Astrocyte of the cerebellum (primary cell): ENCODE measurements around the gene SNX15.

Source experiments
- DNase-seq: peaks from one replicate; pipeline ENCODE4 v3.0.0-alpha.2; 2011; ENCODE audit warnings: low read depth
- H3K4me3 ChIP-seq: 2 replicates; pipeline ENCODE4 v1.5.1; 2011; ENCODE audit warnings: mild to moderate bottlenecking, low read depth, low read length, moderate library complexity
- in situ Hi-C: cut with HindIII; loops from 2 replicates; pipeline ENCODE4 v1.10.0; 2017; ENCODE audit warnings: low sequenced_read_pairs
- TF ChIP-seq, protein P1 (sequence below): IDR thresholded peaks from 2 replicates; pipeline ENCODE4 v1.5.1; 2012; ENCODE audit warnings: low read length, low read depth, moderate library complexity, mild to moderate bottlenecking; ENCODE audit errors: missing control alignments

SNX15 gene

DNA sequence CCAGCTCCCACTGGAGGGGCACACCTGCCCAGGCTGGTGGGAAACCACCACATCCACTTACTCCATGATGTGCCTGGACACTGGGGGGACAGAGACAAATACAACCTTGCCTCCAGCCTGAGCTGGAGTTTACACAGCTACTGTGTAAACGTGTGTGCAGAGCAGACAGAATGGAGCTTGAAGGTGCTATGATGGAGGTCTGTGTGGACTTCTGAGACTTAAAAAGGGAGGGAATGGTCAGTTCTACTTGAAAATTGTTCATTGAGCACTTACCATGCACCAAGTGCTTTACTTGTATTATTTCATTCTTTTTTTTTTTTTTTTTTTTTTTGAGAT lies 45.4 kb downstream of the SNX15 start:
- H3K4me3 ChIP-seq, result no peak overlapping the region
- TF ChIP-seq, protein P1, sequence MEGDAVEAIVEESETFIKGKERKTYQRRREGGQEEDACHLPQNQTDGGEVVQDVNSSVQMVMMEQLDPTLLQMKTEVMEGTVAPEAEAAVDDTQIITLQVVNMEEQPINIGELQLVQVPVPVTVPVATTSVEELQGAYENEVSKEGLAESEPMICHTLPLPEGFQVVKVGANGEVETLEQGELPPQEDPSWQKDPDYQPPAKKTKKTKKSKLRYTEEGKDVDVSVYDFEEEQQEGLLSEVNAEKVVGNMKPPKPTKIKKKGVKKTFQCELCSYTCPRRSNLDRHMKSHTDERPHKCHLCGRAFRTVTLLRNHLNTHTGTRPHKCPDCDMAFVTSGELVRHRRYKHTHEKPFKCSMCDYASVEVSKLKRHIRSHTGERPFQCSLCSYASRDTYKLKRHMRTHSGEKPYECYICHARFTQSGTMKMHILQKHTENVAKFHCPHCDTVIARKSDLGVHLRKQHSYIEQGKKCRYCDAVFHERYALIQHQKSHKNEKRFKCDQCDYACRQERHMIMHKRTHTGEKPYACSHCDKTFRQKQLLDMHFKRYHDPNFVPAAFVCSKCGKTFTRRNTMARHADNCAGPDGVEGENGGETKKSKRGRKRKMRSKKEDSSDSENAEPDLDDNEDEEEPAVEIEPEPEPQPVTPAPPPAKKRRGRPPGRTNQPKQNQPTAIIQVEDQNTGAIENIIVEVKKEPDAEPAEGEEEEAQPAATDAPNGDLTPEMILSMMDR, result no peak
- no peak for DNase-seq
- in situ Hi-C loops, result no loop called here

DNA sequence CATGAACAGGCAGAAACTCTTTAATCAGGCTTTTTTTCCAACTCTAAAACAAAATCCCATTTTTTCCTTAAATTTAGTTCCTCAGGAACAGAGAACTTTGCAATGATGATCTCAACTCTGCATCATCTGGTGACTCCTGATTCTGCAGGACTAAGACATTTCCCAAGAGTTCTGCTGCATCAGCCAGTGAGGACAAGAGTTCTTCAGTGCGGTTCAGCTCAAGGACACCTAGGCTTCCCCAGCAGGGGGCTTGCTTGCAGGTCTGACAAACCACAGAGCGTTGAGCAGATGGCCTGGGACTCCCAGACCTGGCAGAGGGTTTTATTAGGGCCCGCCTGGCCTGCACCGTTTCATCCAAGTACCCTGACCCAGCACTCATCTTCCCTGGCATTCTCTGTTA lies 50.2 kb downstream of the SNX15 start:
- DNase-seq, result no peak
- TF ChIP-seq, protein P1, result no peak
- H3K4me3 ChIP-seq, result no peak overlapping the region
- in situ Hi-C loops, result no loop called here

DNA sequence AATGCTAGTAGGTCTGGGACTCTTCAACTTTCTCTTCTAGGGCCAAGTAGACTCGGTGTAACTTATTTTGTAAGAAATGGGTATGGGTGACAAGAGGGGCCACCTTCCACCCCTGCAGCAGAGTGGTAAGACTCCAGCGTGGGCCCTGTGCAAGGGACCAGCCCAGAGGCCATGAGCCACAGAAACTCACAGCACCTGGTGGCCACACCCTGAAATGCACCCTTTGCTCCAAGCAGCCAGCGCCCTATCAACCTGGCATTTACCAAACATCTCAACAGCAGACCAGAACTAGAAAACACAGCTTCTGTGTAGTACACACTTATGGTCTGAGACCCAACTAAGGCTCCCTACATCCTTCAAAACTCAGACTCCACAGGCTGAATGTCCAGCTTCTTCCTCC lies 50.9 kb downstream of the SNX15 start:
- DNase-seq, result no peak
- no peak overlapping the region for H3K4me3 ChIP-seq
- in situ Hi-C loops, result no loop called here
- TF ChIP-seq, protein P1, result peak; percentile 65

DNA sequence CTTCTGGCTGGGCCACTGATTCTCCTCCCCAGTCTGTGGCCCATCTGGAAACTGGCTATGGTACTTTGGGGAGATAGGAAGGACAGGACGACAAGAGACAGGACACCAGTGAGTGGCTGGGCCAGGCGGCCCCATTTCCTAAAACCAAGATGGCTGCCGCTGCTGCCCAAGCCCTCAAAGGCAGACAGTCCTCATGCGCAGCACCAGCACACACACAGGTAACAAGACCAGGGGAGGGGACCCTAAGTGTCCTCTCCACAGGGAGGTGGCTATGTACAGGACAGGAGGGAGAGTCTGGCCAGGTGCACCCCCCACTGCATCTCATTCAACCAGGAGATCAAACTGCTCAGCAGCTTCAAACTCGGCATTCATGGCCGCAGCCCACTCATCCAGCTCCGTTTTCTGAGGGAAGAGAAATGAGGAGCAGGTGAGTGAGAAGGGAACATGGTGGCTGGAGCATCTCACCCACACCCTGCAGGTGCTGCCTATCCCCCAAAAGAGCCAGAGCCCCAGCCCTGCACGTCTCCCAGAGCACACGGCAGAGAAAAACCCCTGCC lies 51.6 kb downstream of the SNX15 start:
- in situ Hi-C loops, result no loop called here
- no peak for DNase-seq
- TF ChIP-seq, protein P1, result no peak
- H3K4me3 ChIP-seq, result no peak overlapping the region

DNA sequence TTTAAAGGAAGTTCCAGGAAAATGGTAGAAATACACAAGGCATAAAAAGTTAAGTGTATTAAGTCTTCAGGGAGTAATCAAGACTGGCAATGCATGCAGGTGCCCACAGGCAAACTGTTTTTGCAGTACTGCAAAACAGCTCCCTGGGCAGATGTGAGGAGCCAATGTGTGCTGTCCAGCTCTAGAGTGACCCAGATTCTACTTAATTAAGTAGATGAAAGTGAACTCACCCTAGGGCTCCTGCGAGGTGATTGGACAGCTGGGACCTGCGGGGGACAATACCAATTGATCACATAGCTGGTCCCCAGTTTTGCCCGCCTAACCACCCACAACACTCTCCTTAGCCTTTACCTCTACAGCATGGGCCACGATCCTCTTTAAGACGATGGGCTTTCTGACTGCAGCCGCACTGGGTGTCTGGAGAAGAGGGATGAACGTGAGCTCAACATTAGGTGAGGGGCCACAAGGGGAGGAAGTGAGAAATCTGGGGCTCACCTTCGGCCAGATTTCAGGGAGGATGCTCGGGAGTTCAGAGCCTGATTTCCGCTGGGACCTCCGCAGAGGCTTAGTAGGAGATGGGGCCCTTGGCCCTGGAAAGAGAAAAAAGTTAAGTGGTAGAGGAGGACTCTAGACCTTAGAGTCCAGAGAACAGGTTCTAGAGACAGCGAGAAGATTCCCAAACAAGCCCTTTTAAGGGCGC lies 56.0 kb downstream of the SNX15 start:
- H3K4me3 ChIP-seq, result peak overlapping the region; percentile 71
- TF ChIP-seq, protein P1, result no peak
- no peak for DNase-seq
- in situ Hi-C loops, result no loop called here

DNA sequence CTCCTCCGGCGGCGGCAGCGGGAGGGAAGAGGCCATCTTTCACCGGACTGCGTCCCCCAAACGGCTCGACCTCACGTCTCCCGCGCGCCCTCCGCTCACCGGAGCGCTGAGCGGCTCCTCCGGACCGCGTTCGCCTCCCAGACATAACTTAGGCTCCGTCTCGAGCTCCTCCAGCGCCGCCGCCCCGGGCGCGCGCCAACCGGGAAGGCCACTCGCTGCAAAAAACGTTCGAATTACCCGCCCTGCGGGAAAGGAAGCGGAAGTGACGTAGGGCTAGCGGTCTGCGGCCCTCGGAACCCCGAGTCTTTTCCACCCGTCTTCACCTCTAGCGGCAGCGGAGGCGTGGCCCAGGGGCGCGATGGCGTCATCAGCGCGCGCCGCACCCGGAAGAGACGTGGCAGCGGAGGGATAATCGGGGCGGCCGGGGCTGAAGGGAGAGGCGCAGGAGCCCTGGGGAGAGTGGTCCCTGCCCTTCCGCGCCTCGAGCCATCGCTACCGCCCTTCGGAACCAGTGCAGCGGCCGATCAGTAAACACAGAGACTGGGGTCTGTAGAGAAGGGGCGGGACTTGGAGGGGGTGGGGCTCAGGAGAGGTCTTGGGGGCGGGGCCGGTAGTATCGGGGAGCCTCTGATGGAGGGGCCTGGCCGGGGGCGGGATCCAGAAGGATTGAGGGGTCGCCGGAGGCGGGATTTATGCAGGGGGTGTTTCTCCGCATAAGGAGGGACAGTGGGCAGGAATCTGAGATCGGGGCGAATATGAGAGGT lies 56.8 kb downstream of the SNX15 start, which contains the start of the genes CDCA5 and ZFPL1:
TSS of gene CDCA5 (minus strand) at position 207 of the 764 bp plus-strand sequence. CDS start at position 145, 62 bp downstream.
TSS of gene ZFPL1 (plus strand) at position 389 of the 764 bp plus-strand sequence. CDS start 477 bp downstream, outside the sequence.
- peak; percentile 88 for DNase-seq
- in situ Hi-C loops, result no loop called here
- TF ChIP-seq, protein P1, result no peak
- H3K4me3 ChIP-seq, result peak within 1 kb of the TSS; percentile 71
